Breast epithelium (tissue), 4 donors: ENCODE results near the gene POU2F3. TPM values are rescaled to one million over a fixed set of nuclear protein-coding genes. Genes with fewer than 3 reads are reported as not detected.

Experiments used
- DNase-seq, 2 donors: peaks; one replicate each; pipeline ENCODE4 v3.0.0-alpha.2; 2019; ENCODE audit warnings: low spot score in 2 of 2
- H3K27ac ChIP-seq, 2 donors: fragments of 200-600 bp; sonication (generic) in 1 of 2; one replicate each; pipeline ENCODE4 v1.5.1; 2016 to 2019; ENCODE audit warnings: mild to moderate bottlenecking in 1 of 2
- H3K27me3 ChIP-seq, 2 donors: fragments of 200-600 bp; sonication (generic) in 1 of 2; one replicate each; pipeline versions ENCODE4 v1.5.1 to v1.6.0; 2017 to 2019; ENCODE audit warnings: control low read depth in 1 of 2, mild to moderate bottlenecking in 1 of 2
- H3K36me3 ChIP-seq: fragments of 200-600 bp; one replicate; pipeline ENCODE4 v1.5.1; 2019
- H3K4me1 ChIP-seq, 2 donors: fragments of 200-600 bp; sonication (generic); one replicate each; pipeline ENCODE4 v1.5.1; 2016 to 2019; ENCODE audit warnings: control low read depth in 1 of 2
- H3K4me3 ChIP-seq, 3 donors: fragments of 200-600 bp; sonication (generic); 1 replicate in 2 of 3; 2 replicates in 1 of 3; pipeline ENCODE4 v1.5.1; 2016 to 2019; ENCODE audit warnings: mild to moderate bottlenecking in 3 of 3, moderate library complexity in 2 of 3
- H3K9me3 ChIP-seq, 2 donors: fragments of 200-600 bp; sonication (generic) in 1 of 2; one replicate each; pipeline ENCODE4 v1.5.1; 2016 to 2019; ENCODE audit warnings: control low read depth in 1 of 2
- POLR2A ChIP-seq: fragments of 450-650 bp; IDR thresholded peaks from one replicate; pipeline ENCODE4 v1.6.1; 2016; ENCODE audit warnings: antibody characterized with exemption, mild to moderate bottlenecking, moderate library complexity
- POLR2AphosphoS5 ChIP-seq, 3 donors: sonication (generic); formaldehyde crosslinking; IDR thresholded peaks; one replicate each; pipeline ENCODE4 v1.6.1; 2017; ENCODE audit warnings: antibody characterized with exemption in 3 of 3
- intact Hi-C: fragments of 100-400 bp; cut with DNase I; formaldehyde crosslinking; loops from one replicate; pipeline ENCODE4 v1.15.1; 2023; ENCODE audit warnings: low total_unique reads
- total RNA-seq, 3 donors: library from RNA; depleted of rRNA; stranded (reverse); fragments of >200 nt; gene quantifications; one replicate each; pipeline ENCODE4 v1.1.0, GENCODE V29; 2016
- TF ChIP-seq, protein P1 (sequence below), 3 donors: fragments of 450-650 bp; IDR thresholded peaks; one replicate each; pipeline ENCODE4 v1.5.1; 2016 to 2017; ENCODE audit warnings: antibody characterized with exemption in 3 of 3, mild to moderate bottlenecking in 3 of 3, moderate library complexity in 3 of 3

Gene POU2F3
- total RNA-seq, 3 donors from 2014 or later = 3.9 to 7.0 TPM; not detected in 1

- intact Hi-C loops = no loop called here
- Histone ChIP-seq H3K27me3 (no peaks in the 10 kb centered on the region), H3K9me3 (no peaks in the 10 kb centered on the region), H3K27ac (no peak overlapping the region), H3K4me3 (no peak overlapping the region), H3K36me3 (no peaks in the 10 kb centered on the region), H3K4me1 (no peaks in the 10 kb centered on the region)
- DNase-seq = no peak
- no peak for TF ChIP-seq POLR2AphosphoS5 (IDR thresholded peaks at IDR 0.05)
Observed at GRCh38 chr11:120254788-120255518, 15.0 kb downstream of the POU2F3 start.

- intact Hi-C loops = no loop called here
- no peak for TF ChIP-seq POLR2AphosphoS5 (IDR thresholded peaks at IDR 0.05)
- TF ChIP-seq POLR2A = no peak
- TF ChIP-seq, protein P1, sequence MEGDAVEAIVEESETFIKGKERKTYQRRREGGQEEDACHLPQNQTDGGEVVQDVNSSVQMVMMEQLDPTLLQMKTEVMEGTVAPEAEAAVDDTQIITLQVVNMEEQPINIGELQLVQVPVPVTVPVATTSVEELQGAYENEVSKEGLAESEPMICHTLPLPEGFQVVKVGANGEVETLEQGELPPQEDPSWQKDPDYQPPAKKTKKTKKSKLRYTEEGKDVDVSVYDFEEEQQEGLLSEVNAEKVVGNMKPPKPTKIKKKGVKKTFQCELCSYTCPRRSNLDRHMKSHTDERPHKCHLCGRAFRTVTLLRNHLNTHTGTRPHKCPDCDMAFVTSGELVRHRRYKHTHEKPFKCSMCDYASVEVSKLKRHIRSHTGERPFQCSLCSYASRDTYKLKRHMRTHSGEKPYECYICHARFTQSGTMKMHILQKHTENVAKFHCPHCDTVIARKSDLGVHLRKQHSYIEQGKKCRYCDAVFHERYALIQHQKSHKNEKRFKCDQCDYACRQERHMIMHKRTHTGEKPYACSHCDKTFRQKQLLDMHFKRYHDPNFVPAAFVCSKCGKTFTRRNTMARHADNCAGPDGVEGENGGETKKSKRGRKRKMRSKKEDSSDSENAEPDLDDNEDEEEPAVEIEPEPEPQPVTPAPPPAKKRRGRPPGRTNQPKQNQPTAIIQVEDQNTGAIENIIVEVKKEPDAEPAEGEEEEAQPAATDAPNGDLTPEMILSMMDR (IDR thresholded peaks at IDR 0.05) = no peak
- Histone ChIP-seq H3K27ac (no peak overlapping the region), H3K27me3 (no peaks in the 10 kb centered on the region), H3K4me3 (no peak overlapping the region), H3K36me3 (no peaks in the 10 kb centered on the region), H3K9me3 (no peaks in the 10 kb centered on the region), H3K4me1 (no peaks in the 10 kb centered on the region)
- DNase-seq = no peak
Observed at GRCh38 chr11:120255519-120255866, 15.6 kb downstream of the POU2F3 start.

- no peak overlapping the region for H3K4me3 ChIP-seq
- H3K4me1 ChIP-seq = no peaks in the 10 kb centered on the region
- TF ChIP-seq POLR2AphosphoS5 (IDR thresholded peaks at IDR 0.05) = no peak
- TF ChIP-seq, protein P1 (IDR thresholded peaks at IDR 0.05) = no peak
- TF ChIP-seq POLR2A = no peak
- H3K9me3 ChIP-seq = no peaks in the 10 kb centered on the region
- intact Hi-C loops = no loop called here
- H3K27ac ChIP-seq = no peak overlapping the region
- no peaks in the 10 kb centered on the region for H3K27me3 ChIP-seq
- H3K36me3 ChIP-seq = no peaks in the 10 kb centered on the region
- DNase-seq = no peak
Observed at GRCh38 chr11:120256178-120256577, 16.2 kb downstream of the POU2F3 start.

DNA sequence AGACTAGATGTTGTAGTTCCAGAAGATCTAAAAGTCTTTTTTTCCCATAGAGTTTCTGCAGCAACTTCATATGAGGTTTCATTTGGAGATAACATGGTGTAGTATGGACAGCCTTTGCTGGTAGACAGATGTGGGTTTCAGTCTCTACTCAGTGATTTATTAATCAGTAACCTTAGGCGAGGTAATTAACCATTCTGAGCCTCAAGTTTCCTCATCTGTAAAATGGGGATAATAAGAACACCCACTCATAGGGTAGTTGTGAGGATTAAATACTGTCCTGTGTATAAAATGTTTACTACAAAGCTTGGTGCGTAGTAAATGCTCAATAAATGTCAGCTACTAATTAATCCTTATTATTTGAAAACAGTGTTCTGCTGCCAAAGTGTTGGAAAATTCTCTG is 16.8 kb downstream of the POU2F3 start:
- intact Hi-C loops = no loop called here
- H3K27me3 ChIP-seq = no peaks in the 10 kb centered on the region

GRCh38 chr11:120257346-120257745 is 17.4 kb downstream of the POU2F3 start:
- no peak for TF ChIP-seq POLR2AphosphoS5 (IDR thresholded peaks at IDR 0.05)
- no peak for TF ChIP-seq POLR2A
- TF ChIP-seq, protein P1 (IDR thresholded peaks at IDR 0.05) = no peak
- Histone ChIP-seq H3K9me3 (no peaks in the 10 kb centered on the region), H3K27me3 (no peaks in the 10 kb centered on the region), H3K27ac (no peak overlapping the region), H3K36me3 (no peaks in the 10 kb centered on the region), H3K4me1 (no peaks in the 10 kb centered on the region), H3K4me3 (no peak overlapping the region)
- intact Hi-C loops = no loop called here
- DNase-seq = no peak

More for the DNA sequence above, 16.8 kb downstream of the POU2F3 start:
- Histone ChIP-seq H3K9me3 (no peaks in the 10 kb centered on the region), H3K36me3 (no peaks in the 10 kb centered on the region), H3K4me1 (no peaks in the 10 kb centered on the region), H3K27ac (no peak overlapping the region), H3K4me3 (no peak overlapping the region)
- DNase-seq = no peak
- no peak for TF ChIP-seq POLR2A
- TF ChIP-seq, protein P1 (IDR thresholded peaks at IDR 0.05) = no peak
- TF ChIP-seq POLR2AphosphoS5 (IDR thresholded peaks at IDR 0.05) = no peak
